Activated naive CD4-positive, alpha-beta T cell treated with anti-CD3 and anti-CD28 coated beads, Interleukin-2, amount 10 ng/mL, durations not matched to agents 7 days and 5 days (primary cell): ENCODE data around the gene ERN2.
"Not testable (repeated sequence)": the region's sequence is repeated elsewhere in the genome, so short reads cannot be mapped to it uniquely, and the experiment has no call there.

Experiments used
- CTCF ChIA-PET: fragments of 350-600 bp; sonication (Branson Sonifier 250); formaldehyde crosslinking; loops from one replicate; lab custom pipeline; 2021; ENCODE audit warnings: antibody characterized with exemption; lab: Charles Lee
- DNase-seq: peaks from one replicate; pipeline ENCODE4 v3.0.0-alpha.2; 2020
- H3K27ac Mint-ChIP-seq: one replicate; pipeline ENCODE4 v1.8.0; 2021; ENCODE audit warnings: mild to moderate bottlenecking, moderate library complexity, mixed read lengths
- H3K27me3 Mint-ChIP-seq: one replicate; pipeline ENCODE4 v1.8.0; 2021; ENCODE audit warnings: mild to moderate bottlenecking, mixed read lengths
- H3K36me3 Mint-ChIP-seq: one replicate; pipeline ENCODE4 v1.8.0; 2021; ENCODE audit warnings: mixed read lengths
- H3K4me1 Mint-ChIP-seq: one replicate; pipeline ENCODE4 v1.8.0; 2021; ENCODE audit warnings: mixed read lengths
- H3K4me3 Mint-ChIP-seq: one replicate; pipeline ENCODE4 v1.8.0; 2021; ENCODE audit warnings: mild to moderate bottlenecking, moderate library complexity, mixed read lengths
- H3K9me3 Mint-ChIP-seq: one replicate; pipeline ENCODE4 v1.8.0; 2021; ENCODE audit warnings: mixed read lengths

The ERN2 gene

DNA sequence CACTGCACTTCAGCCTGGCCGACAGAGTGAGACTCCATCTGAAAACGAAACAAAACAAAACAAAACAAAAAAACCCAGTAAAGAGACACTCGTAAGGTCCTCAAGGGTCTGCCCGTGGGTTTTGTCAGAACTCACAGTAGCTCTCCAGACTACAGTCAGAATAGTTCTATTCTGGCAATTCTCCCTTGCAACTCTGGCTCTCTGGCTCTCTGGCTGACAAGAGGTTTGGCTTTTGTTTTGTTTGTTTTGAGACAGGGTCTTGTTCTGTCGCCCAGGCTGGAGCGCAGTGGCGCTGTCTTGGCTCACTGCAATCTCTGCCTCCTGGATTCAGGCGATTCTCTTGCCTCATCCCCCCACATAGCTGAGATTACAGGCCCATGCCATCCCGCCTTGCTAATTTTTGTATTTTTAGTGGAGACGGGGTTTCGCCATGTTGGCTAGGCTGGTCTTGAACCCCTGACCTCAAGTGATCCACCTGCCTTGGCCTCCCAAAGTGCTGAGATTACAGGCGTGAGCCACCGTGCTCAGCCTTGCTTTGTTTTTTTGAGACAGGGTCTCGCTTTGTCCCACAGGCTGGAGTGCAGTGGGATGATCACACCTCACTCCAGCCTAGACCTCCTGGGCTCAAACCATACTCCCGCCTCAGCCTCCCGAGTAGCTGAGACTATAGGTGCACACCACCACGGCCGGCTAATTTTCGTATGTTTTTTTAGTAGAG is 21.3 kb upstream of the ERN2 start:
- no peaks in the 10 kb centered on the region for H3K36me3 Mint-ChIP-seq
- no peak overlapping the region for H3K27ac Mint-ChIP-seq
- no peaks in the 10 kb centered on the region for H3K9me3 Mint-ChIP-seq
- peaks cover 18% of the 10 kb centered on the region for H3K27me3 Mint-ChIP-seq
- DNase-seq, result no peak
- CTCF ChIA-PET, result interaction anchor here (1.0 to 1.9 kb wide), 2 partner anchors 302 to 770 kb away, joined by 3 to 6 read pairs; no protein-coding TSS in a partner anchor
- H3K4me1 Mint-ChIP-seq, result peaks cover 4% of the 10 kb centered on the region
- H3K4me3 Mint-ChIP-seq, result no peak overlapping the region

- no peak overlapping the region for H3K27ac Mint-ChIP-seq
- H3K4me1 Mint-ChIP-seq, result peaks cover 2% of the 10 kb centered on the region
- H3K27me3 Mint-ChIP-seq, result peaks cover 17% of the 10 kb centered on the region
- no peak overlapping the region for H3K4me3 Mint-ChIP-seq
- DNase-seq, result no peak
- CTCF ChIA-PET, result interaction anchor here (0.9 to 1.6 kb wide), 4 partner anchors 23 to 312 kb away, joined by 3 to 4 read pairs (median 3); no protein-coding TSS in a partner anchor
- no peaks in the 10 kb centered on the region for H3K9me3 Mint-ChIP-seq
- no peaks in the 10 kb centered on the region for H3K36me3 Mint-ChIP-seq
Observed at GRCh38 chr16:23729503-23730424, 16.7 kb upstream of the ERN2 start.

DNA sequence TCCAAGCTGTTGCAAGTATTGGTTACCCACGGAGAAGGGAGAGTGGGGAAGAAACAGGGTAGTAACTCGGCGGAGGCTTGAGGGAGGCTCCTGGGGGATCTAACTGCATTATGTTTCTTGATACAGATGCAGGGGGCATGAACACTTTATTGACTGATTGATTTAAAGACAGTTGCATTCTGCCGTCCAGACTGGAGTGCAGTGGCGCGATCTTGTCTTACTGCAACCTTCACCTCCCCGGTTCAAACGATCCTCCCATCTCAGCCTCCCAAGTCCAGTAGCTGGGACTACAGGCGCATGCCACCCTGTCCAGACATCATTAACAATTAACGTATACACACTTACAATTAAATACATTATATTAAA is 15.1 kb upstream of the ERN2 start:
- CTCF ChIA-PET, result no interaction called here
- no peak overlapping the region for H3K4me3 Mint-ChIP-seq
- no peak for DNase-seq
- no peaks in the 10 kb centered on the region for H3K36me3 Mint-ChIP-seq
- peaks cover 14% of the 10 kb centered on the region for H3K27me3 Mint-ChIP-seq
- H3K4me1 Mint-ChIP-seq, result peaks cover 2% of the 10 kb centered on the region
- H3K27ac Mint-ChIP-seq, result no peak overlapping the region
- no peaks in the 10 kb centered on the region for H3K9me3 Mint-ChIP-seq

DNA sequence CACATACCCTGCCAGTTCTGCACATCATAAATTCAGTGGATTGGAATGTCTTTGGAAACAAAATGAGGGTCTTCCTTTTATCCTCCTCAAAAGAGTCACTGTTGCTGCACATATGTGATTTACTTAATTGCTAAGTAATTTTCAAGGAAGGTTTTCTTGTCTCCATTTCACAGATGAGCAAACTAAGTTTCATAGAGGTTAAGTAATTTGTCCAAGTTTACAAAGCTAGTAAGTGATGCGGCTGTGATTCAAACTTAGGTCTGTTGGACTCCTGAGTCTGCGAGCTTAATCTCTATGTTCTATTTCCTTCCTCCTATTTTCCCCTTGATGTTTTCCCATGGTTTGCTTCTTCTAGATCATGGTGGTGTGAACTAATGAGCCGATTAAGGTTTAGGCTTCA is 13.7 kb upstream of the ERN2 start:
- Mint-ChIP-seq H3K4me1 (peaks cover 2% of the 10 kb centered on the region), H3K4me3 (no peak overlapping the region), H3K27ac (no peak overlapping the region), H3K36me3 (no peaks in the 10 kb centered on the region), H3K27me3 (peaks cover 21% of the 10 kb centered on the region), H3K9me3 (peaks cover 4% of the 10 kb centered on the region)
- DNase-seq, result no peak
- CTCF ChIA-PET, result interaction anchor here (0.7 kb wide), 1 partner anchor 9 kb away, joined by 4 read pairs; no protein-coding TSS in a partner anchor

- Mint-ChIP-seq H3K4me3 (no peak overlapping the region), H3K4me1 (peaks cover 2% of the 10 kb centered on the region), H3K9me3 (peaks cover 4% of the 10 kb centered on the region), H3K27ac (no peak overlapping the region), H3K27me3 (peaks cover 18% of the 10 kb centered on the region), H3K36me3 (no peaks in the 10 kb centered on the region)
- CTCF ChIA-PET, result interaction anchor here (0.6 kb wide), 1 partner anchor 1182 kb away, joined by 3 read pairs; no protein-coding TSS in a partner anchor
- no peak for DNase-seq
Observed at GRCh38 chr16:23724785-23725131, 11.7 kb upstream of the ERN2 start.

- peaks cover 4% of the 10 kb centered on the region for H3K9me3 Mint-ChIP-seq
- H3K27ac Mint-ChIP-seq, result no peak overlapping the region
- no peak for DNase-seq
- CTCF ChIA-PET, result interaction anchor here (0.6 kb wide), 1 partner anchor 1182 kb away, joined by 3 read pairs; no protein-coding TSS in a partner anchor
- H3K4me1 Mint-ChIP-seq, result peaks cover 2% of the 10 kb centered on the region
- H3K36me3 Mint-ChIP-seq, result no peaks in the 10 kb centered on the region
- H3K27me3 Mint-ChIP-seq, result peaks cover 17% of the 10 kb centered on the region
- H3K4me3 Mint-ChIP-seq, result no peak overlapping the region
Observed at GRCh38 chr16:23724096-23724784, 11.2 kb upstream of the ERN2 start.

- H3K36me3 Mint-ChIP-seq, CTCF ChIA-PET, DNase-seq, H3K27ac Mint-ChIP-seq, H3K4me1 Mint-ChIP-seq, H3K9me3 Mint-ChIP-seq, H3K4me3 Mint-ChIP-seq: not testable (repeated sequence)
- H3K27me3 Mint-ChIP-seq, result peaks cover 23% of the 10 kb centered on the region
Observed at GRCh38 chr16:23722613-23723240, 9.7 kb upstream of the ERN2 start.

GRCh38 chr16:23716484-23716883 is 3.5 kb upstream of the ERN2 start:
- Mint-ChIP-seq H3K4me1 (no peaks in the 10 kb centered on the region), H3K9me3 (peaks cover 2% of the 10 kb centered on the region), H3K4me3 (no peak overlapping the region), H3K27me3 (peaks cover 68% of the 10 kb centered on the region), H3K27ac (no peak overlapping the region), H3K36me3 (peaks cover 2% of the 10 kb centered on the region)
- DNase-seq, result no peak
- CTCF ChIA-PET, result no interaction called here

DNA sequence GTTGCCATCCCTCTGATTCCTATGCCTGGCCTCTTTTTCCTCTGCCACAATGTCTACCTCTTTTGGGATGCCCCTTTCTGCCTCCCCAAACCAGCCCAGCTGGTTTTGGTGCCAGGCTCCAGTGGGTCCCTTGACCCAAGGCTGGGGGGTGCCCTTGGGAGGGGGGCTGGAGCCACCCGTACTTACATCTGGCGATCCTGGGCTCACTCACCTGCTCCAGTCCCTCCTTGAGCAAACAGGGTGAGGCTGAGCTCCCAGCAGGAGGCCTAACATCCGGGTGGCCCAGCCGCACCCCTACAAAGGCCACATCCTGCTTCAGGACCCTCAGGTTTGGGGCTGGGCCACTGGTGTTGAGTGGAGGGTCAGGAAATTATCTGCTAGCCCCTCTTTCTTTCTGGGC is 1.2 kb downstream of the ERN2 start:
- Mint-ChIP-seq H3K36me3 (peaks cover 2% of the 10 kb centered on the region), H3K27ac (no peak overlapping the region), H3K4me3 (no peak overlapping the region), H3K27me3 (peaks cover 73% of the 10 kb centered on the region), H3K9me3 (peaks cover 14% of the 10 kb centered on the region), H3K4me1 (no peaks in the 10 kb centered on the region)
- CTCF ChIA-PET, result no interaction called here
- DNase-seq, result no peak

GRCh38 chr16:23710504-23710903 is 2.5 kb downstream of the ERN2 start:
- DNase-seq, result no peak

GRCh38 chr16:23710008-23710407 is 3.0 kb downstream of the ERN2 start:
- Mint-ChIP-seq H3K9me3 (peaks cover 14% of the 10 kb centered on the region), H3K4me1 (no peaks in the 10 kb centered on the region), H3K27me3 (peaks cover 70% of the 10 kb centered on the region)

More at GRCh38 chr16:23710504-23710903, 2.5 kb downstream of the ERN2 start:
- Mint-ChIP-seq H3K27ac (no peak overlapping the region), H3K36me3 (peaks cover 2% of the 10 kb centered on the region), H3K4me1 (no peaks in the 10 kb centered on the region), H3K27me3 (peaks cover 75% of the 10 kb centered on the region), H3K4me3 (no peak overlapping the region), H3K9me3 (peaks cover 14% of the 10 kb centered on the region)
- CTCF ChIA-PET, result no interaction called here

DNA sequence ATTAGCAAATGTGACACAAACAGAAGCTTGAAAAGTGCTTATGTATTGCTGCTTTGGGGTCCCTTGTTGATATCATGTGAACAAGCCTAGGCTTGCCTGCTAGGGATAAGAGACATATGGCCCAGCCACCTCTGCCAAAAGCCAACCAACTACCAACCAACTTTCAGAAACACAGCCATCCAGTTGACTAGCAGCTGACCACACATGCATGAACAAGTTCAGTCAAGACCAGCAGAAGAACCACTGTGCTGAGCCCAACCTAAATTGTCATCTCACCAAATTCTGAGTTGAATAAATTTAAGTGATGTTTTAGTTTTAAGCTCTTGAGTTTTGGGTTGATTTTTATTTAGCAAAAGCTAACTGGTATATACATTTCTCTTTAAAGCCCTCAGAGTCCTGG is 3.5 kb downstream of the ERN2 start:
- H3K27me3 Mint-ChIP-seq, result peaks cover 65% of the 10 kb centered on the region
- H3K4me1 Mint-ChIP-seq, result no peaks in the 10 kb centered on the region
- peaks cover 2% of the 10 kb centered on the region for H3K36me3 Mint-ChIP-seq
- DNase-seq, result no peak
- no peak overlapping the region for H3K27ac Mint-ChIP-seq
- H3K4me3 Mint-ChIP-seq, result no peak overlapping the region
- H3K9me3 Mint-ChIP-seq, result peaks cover 14% of the 10 kb centered on the region
- CTCF ChIA-PET, result interaction anchor here (0.6 kb wide), 1 partner anchor 275 kb away, joined by 3 read pairs; no protein-coding TSS in a partner anchor

More at GRCh38 chr16:23710008-23710407, 3.0 kb downstream of the ERN2 start:
- DNase-seq, result no peak
- CTCF ChIA-PET, result interaction anchor here (0.6 kb wide), 1 partner anchor 276 kb away, joined by 3 read pairs; no protein-coding TSS in a partner anchor
- Mint-ChIP-seq H3K27ac (no peak overlapping the region), H3K4me3 (no peak overlapping the region), H3K36me3 (peaks cover 2% of the 10 kb centered on the region)

- no peaks in the 10 kb centered on the region for H3K36me3 Mint-ChIP-seq
- H3K27me3 Mint-ChIP-seq, result peaks cover 40% of the 10 kb centered on the region
- H3K4me1 Mint-ChIP-seq, result no peaks in the 10 kb centered on the region
- peaks cover 20% of the 10 kb centered on the region for H3K9me3 Mint-ChIP-seq
- H3K4me3 Mint-ChIP-seq, result no peak overlapping the region
- H3K27ac Mint-ChIP-seq, result no peak overlapping the region
- CTCF ChIA-PET, result no interaction called here
- no peak for DNase-seq
Observed at GRCh38 chr16:23706439-23706838, 6.6 kb downstream of the ERN2 start.
